ENCODE data around the gene SIX3.

GRCh38 chr2:44931198-44931780 lies 10.2 kb upstream of the SIX3 start:
- TF ChIP-seq POLR2A (IDR thresholded peaks at IDR 0.05; ENCODE audit: low read depth, low read length) = no peak
- no peak for TF ChIP-seq POLR2AphosphoS5 (IDR thresholded peaks at IDR 0.05; ENCODE audit: low read depth, low read length)

All from GM12891 (cell line).